ENCODE data around the gene MREG. TPM values are rescaled to one million over a fixed set of nuclear protein-coding genes. Genes with fewer than 3 reads are reported as not detected.
A peak's percentile ranks its signal among the peaks of the same experiment; 100 is the strongest.

MREG gene
- total RNA-seq, 1 experiment from 2014 or later = 23.0 TPM

DNA sequence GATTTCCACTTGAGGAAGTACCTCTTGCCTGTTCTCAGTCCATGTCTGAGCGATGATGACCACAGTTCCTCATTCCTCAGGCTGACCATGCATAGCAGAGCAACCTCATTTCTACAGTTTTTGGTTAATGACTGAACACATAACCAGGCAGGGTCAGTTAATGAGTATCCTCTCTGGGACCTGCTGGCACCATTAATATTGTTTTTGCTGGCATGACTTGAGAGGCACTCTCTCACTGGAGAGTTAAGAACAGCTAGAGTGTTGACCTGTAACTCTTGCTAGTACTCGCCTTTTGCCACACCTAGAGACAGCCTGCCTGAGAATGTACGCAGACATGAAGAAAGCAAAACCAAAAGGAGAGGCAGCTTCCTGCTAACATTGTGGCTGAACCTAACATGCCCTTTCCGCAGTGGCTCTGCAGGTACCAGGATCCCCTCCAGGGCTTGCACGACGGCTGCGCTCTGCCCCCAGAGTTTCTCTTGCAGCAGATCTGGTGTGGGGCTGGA, 44.4 kb upstream of the MREG start:
- Histone ChIP-seq H3K4me2 (no peak overlapping the region), H3K36me3 (ENCODE audit: low read depth) (no peaks in the 10 kb centered on the region), H3K79me2 (ENCODE audit: low read depth) (no peaks in the 10 kb centered on the region), H4K20me1 (ENCODE audit: insufficient read depth) (no peaks in the 10 kb centered on the region), H3K9me2 (ENCODE audit: insufficient read depth) (no peaks in the 10 kb centered on the region), H3K27me3 (ENCODE audit: insufficient read depth, low read depth) (no peaks in the 10 kb centered on the region), H2AFZ (no peak overlapping the region), H3K4me1 (replicated peaks; ENCODE audit: insufficient read depth) (no peaks in the 10 kb centered on the region), H3F3A (ENCODE audit: insufficient read depth, low read depth) (no peaks in the 10 kb centered on the region), H3K27ac (no peak overlapping the region), H3K4me3 (no peak overlapping the region), H3K9me3 (ENCODE audit: insufficient read depth, low read depth) (no peaks in the 10 kb centered on the region)
- no peak for TF ChIP-seq EZH2 (IDR thresholded peaks at IDR 0.05; ENCODE audit: low read depth)
- TF ChIP-seq, protein P1, sequence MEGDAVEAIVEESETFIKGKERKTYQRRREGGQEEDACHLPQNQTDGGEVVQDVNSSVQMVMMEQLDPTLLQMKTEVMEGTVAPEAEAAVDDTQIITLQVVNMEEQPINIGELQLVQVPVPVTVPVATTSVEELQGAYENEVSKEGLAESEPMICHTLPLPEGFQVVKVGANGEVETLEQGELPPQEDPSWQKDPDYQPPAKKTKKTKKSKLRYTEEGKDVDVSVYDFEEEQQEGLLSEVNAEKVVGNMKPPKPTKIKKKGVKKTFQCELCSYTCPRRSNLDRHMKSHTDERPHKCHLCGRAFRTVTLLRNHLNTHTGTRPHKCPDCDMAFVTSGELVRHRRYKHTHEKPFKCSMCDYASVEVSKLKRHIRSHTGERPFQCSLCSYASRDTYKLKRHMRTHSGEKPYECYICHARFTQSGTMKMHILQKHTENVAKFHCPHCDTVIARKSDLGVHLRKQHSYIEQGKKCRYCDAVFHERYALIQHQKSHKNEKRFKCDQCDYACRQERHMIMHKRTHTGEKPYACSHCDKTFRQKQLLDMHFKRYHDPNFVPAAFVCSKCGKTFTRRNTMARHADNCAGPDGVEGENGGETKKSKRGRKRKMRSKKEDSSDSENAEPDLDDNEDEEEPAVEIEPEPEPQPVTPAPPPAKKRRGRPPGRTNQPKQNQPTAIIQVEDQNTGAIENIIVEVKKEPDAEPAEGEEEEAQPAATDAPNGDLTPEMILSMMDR (conservative IDR thresholded peaks at IDR 0.05) = no peak
- intact Hi-C loops (cut with micrococcal nuclease; ENCODE audit: unreplicated experiment) = no loop called here
- ChIA-PET CTCF (no interaction called here), POLR2A (ENCODE audit: unreplicated experiment) (no interaction called here)
- BruUV-seq (replicated peaks) = no TSS peak
- peak; percentile 44 to 54 for DNase-seq

DNA sequence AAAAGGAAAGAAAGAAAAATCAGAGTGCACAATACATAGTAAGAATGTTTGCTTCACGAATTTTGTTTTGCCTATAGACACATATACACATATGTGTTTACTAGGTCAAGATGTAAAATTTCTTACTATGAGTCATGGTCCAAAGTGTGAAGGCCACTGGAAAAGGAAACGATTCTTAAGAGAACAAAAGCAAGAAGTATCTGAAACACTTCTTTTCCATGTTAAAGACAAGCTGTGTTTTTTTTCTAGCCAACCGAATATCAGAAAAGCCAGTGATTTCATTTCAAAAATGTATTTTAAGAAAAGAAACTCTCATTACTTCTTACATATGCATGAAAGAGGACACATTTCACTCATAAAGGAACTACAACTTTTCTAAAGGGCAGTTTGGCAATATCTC, 43.4 kb upstream of the MREG start:
- Histone ChIP-seq H3K27ac (no peak overlapping the region), H3K4me2 (no peak overlapping the region), H3K36me3 (ENCODE audit: low read depth) (no peaks in the 10 kb centered on the region), H3K9me3 (ENCODE audit: insufficient read depth, low read depth) (no peaks in the 10 kb centered on the region), H3F3A (ENCODE audit: insufficient read depth, low read depth) (no peaks in the 10 kb centered on the region), H3K79me2 (ENCODE audit: low read depth) (no peaks in the 10 kb centered on the region), H3K27me3 (ENCODE audit: insufficient read depth, low read depth) (no peaks in the 10 kb centered on the region), H3K4me3 (no peak overlapping the region), H2AFZ (no peak overlapping the region), H4K20me1 (ENCODE audit: insufficient read depth) (no peaks in the 10 kb centered on the region), H3K9me2 (ENCODE audit: insufficient read depth) (no peaks in the 10 kb centered on the region), H3K4me1 (replicated peaks; ENCODE audit: insufficient read depth) (no peaks in the 10 kb centered on the region)
- TF ChIP-seq EZH2 (IDR thresholded peaks at IDR 0.05; ENCODE audit: low read depth) = no peak
- TF ChIP-seq, protein P1 (conservative IDR thresholded peaks at IDR 0.05) = no peak
- no TSS peak for BruUV-seq (replicated peaks)
- DNase-seq = no peak
- ChIA-PET POLR2A (ENCODE audit: unreplicated experiment) (no interaction called here), CTCF (no interaction called here)
- intact Hi-C loops (cut with micrococcal nuclease; ENCODE audit: unreplicated experiment) = no loop called here

DNA sequence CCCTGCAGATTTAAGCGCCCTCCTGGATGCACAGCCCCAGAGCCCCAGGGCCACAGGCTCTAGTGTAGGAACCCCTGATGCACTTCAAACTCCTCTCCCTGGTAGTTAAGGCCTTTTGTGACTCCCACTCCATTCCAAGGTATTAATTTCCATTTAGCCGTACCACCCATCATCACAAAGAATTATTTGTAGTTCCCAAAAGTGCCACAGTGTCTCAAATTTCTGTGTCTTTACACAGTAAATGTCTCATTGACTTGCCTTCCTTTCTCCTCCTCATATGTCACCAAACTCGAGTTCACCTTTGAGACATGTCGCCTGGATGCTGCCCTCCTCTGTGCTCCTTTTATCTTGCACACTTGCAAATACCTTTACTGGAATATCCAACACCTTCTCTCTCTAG, 42.3 kb upstream of the MREG start:
- no peak overlapping the region for H3K27ac ChIP-seq
- no peaks in the 10 kb centered on the region for H3K9me2 ChIP-seq (ENCODE audit: insufficient read depth)
- ChIA-PET CTCF (no interaction called here), POLR2A (ENCODE audit: unreplicated experiment) (no interaction called here)
- no peaks in the 10 kb centered on the region for H3K4me1 ChIP-seq (replicated peaks; ENCODE audit: insufficient read depth)
- H3K4me3 ChIP-seq = no peak overlapping the region
- H4K20me1 ChIP-seq (ENCODE audit: insufficient read depth) = no peaks in the 10 kb centered on the region
- no peaks in the 10 kb centered on the region for H3K27me3 ChIP-seq (ENCODE audit: insufficient read depth, low read depth)
- intact Hi-C loops (cut with micrococcal nuclease; ENCODE audit: unreplicated experiment) = no loop called here
- no peaks in the 10 kb centered on the region for H3K9me3 ChIP-seq (ENCODE audit: insufficient read depth, low read depth)
- H2AFZ ChIP-seq = no peak overlapping the region
- no peaks in the 10 kb centered on the region for H3F3A ChIP-seq (ENCODE audit: insufficient read depth, low read depth)
- DNase-seq = no peak
- no peaks in the 10 kb centered on the region for H3K79me2 ChIP-seq (ENCODE audit: low read depth)
- no TSS peak for BruUV-seq (replicated peaks)
- no peaks in the 10 kb centered on the region for H3K36me3 ChIP-seq (ENCODE audit: low read depth)
- no peak overlapping the region for H3K4me2 ChIP-seq
- TF ChIP-seq EZH2 (IDR thresholded peaks at IDR 0.05; ENCODE audit: low read depth) = no peak

DNA sequence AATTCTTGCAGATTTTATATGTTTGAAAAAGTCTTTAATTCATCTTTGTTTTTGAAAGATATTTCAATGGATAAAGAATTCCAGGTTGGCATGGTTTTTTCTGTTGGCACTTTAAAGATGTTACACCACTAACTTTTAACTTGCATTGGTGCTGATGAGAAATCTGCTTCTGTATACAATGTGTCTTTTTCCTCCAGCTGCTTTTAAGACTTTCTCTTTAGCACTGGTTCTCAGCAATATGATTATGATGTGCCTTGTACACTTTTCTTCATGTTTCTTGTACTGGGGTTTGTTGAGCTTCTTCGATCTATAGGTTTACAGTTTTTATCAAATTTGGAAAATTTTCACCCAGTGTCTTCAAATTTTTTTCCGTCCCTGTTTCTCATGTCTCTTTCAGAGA, 39.1 kb upstream of the MREG start:
- POLR2A ChIA-PET (ENCODE audit: unreplicated experiment) = no interaction called here

More for the DNA sequence above, 39.1 kb upstream of the MREG start:
- no peak for TF ChIP-seq EZH2 (IDR thresholded peaks at IDR 0.05; ENCODE audit: low read depth)
- TF ChIP-seq, protein P1 (conservative IDR thresholded peaks at IDR 0.05) = no peak
- H3K79me2 ChIP-seq (ENCODE audit: low read depth) = no peaks in the 10 kb centered on the region
- intact Hi-C loops (cut with micrococcal nuclease; ENCODE audit: unreplicated experiment) = no loop called here
- no peak for DNase-seq
- H3F3A ChIP-seq (ENCODE audit: insufficient read depth, low read depth) = no peaks in the 10 kb centered on the region
- no peaks in the 10 kb centered on the region for H3K9me2 ChIP-seq (ENCODE audit: insufficient read depth)
- no peak overlapping the region for H3K4me3 ChIP-seq
- H2AFZ ChIP-seq = no peak overlapping the region
- no TSS peak for BruUV-seq (replicated peaks)
- no peak overlapping the region for H3K4me2 ChIP-seq
- H3K9me3 ChIP-seq (ENCODE audit: insufficient read depth, low read depth) = no peaks in the 10 kb centered on the region
- H3K27ac ChIP-seq = no peak overlapping the region
- H3K4me1 ChIP-seq (replicated peaks; ENCODE audit: insufficient read depth) = no peaks in the 10 kb centered on the region
- CTCF ChIA-PET = no interaction called here
- no peaks in the 10 kb centered on the region for H3K36me3 ChIP-seq (ENCODE audit: low read depth)
- no peaks in the 10 kb centered on the region for H3K27me3 ChIP-seq (ENCODE audit: insufficient read depth, low read depth)
- no peaks in the 10 kb centered on the region for H4K20me1 ChIP-seq (ENCODE audit: insufficient read depth)

Measured in PC-9 (cell line).